Chondrocyte (in vitro differentiated cells): ENCODE data around the gene LMBR1L. TPM values are rescaled to one million over a fixed set of nuclear protein-coding genes. Genes with fewer than 3 reads are reported as not detected.

Experiments
- DNase-seq: peaks from one replicate; pipeline ENCODE4 v3.0.0; 2021; ENCODE audit warnings: mixed read lengths, low spot score
- H3K27ac Mint-ChIP-seq: one replicate; pipeline ENCODE4 v1.8.0; 2021; ENCODE audit warnings: mild to moderate bottlenecking, moderate library complexity, mixed read lengths; ENCODE audit not compliant: unreplicated experiment
- H3K27me3 Mint-ChIP-seq: 2 replicates; pipeline ENCODE4 v1.8.0; 2021; ENCODE audit warnings: low read depth, mixed read lengths
- H3K36me3 Mint-ChIP-seq: 2 replicates; pipeline ENCODE4 v1.8.0; 2021; ENCODE audit warnings: low read depth, mixed read lengths
- H3K4me1 Mint-ChIP-seq: 2 replicates; pipeline ENCODE4 v1.8.0; 2021; ENCODE audit warnings: low read depth, mild to moderate bottlenecking, mixed read lengths
- H3K4me3 Mint-ChIP-seq: one replicate; pipeline ENCODE4 v1.8.0; 2021; ENCODE audit warnings: mild to moderate bottlenecking, moderate library complexity, mixed read lengths; ENCODE audit not compliant: unreplicated experiment
- H3K9me3 Mint-ChIP-seq: 2 replicates; pipeline ENCODE4 v1.8.0; 2021; ENCODE audit warnings: low read depth, mixed read lengths
- CTCF ChIP-seq: fragments of 200-600 bp; sonication (generic); IDR thresholded peaks from 2 replicates; pipeline ENCODE4 v1.5.0; 2021; ENCODE audit warnings: antibody characterized with exemption, mild to moderate bottlenecking, moderate library complexity
- total RNA-seq: library from RNA; stranded (reverse); gene quantifications from 3 replicates; pipeline ENCODE4 v1.2.1, GENCODE V29; 2021

The LMBR1L gene
- total RNA-seq, 1 donor from 2014 or later: 46.9 TPM

GRCh38 chr12:49054524-49054923, 56.1 kb downstream of the LMBR1L start:
- H3K27me3 Mint-ChIP-seq: no peaks in the 10 kb centered on the region
- H3K9me3 Mint-ChIP-seq: no peaks in the 10 kb centered on the region
- DNase-seq: no peak
- TF ChIP-seq CTCF: no peak
- H3K36me3 Mint-ChIP-seq: peaks cover 34% of the 10 kb centered on the region
- no peak overlapping the region for H3K27ac Mint-ChIP-seq
- H3K4me3 Mint-ChIP-seq: no peak overlapping the region
- H3K4me1 Mint-ChIP-seq: peaks cover 58% of the 10 kb centered on the region

GRCh38 chr12:49054096-49054495, 56.6 kb downstream of the LMBR1L start:
- no peak for DNase-seq
- Mint-ChIP-seq H3K36me3 (peaks cover 34% of the 10 kb centered on the region), H3K4me3 (no peak overlapping the region), H3K4me1 (peaks cover 59% of the 10 kb centered on the region), H3K27ac (no peak overlapping the region), H3K9me3 (no peaks in the 10 kb centered on the region), H3K27me3 (no peaks in the 10 kb centered on the region)
- no peak for TF ChIP-seq CTCF

- Mint-ChIP-seq H3K4me1 (peaks cover 45% of the 10 kb centered on the region), H3K36me3 (peaks cover 44% of the 10 kb centered on the region), H3K27me3 (no peaks in the 10 kb centered on the region), H3K9me3 (no peaks in the 10 kb centered on the region), H3K27ac (no peak overlapping the region), H3K4me3 (no peak overlapping the region)
- TF ChIP-seq CTCF: no peak
- no peak for DNase-seq
These were observed 58.0 kb downstream of the LMBR1L start for GRCh38 chr12:49052451-49053208.

GRCh38 chr12:49051777-49052438, 58.7 kb downstream of the LMBR1L start:
- Mint-ChIP-seq H3K9me3 (no peaks in the 10 kb centered on the region), H3K27me3 (no peaks in the 10 kb centered on the region), H3K36me3 (peaks cover 47% of the 10 kb centered on the region), H3K4me1 (peaks cover 37% of the 10 kb centered on the region), H3K4me3 (no peak overlapping the region), H3K27ac (no peak overlapping the region)
- no peak for TF ChIP-seq CTCF
- peak; percentile 87 for DNase-seq

GRCh38 chr12:49051373-49051764, 59.3 kb downstream of the LMBR1L start:
- H3K4me3 Mint-ChIP-seq: no peak overlapping the region
- H3K27me3 Mint-ChIP-seq: no peaks in the 10 kb centered on the region
- TF ChIP-seq CTCF: no peak
- H3K27ac Mint-ChIP-seq: no peak overlapping the region
- peaks cover 32% of the 10 kb centered on the region for H3K4me1 Mint-ChIP-seq
- DNase-seq: no peak
- H3K36me3 Mint-ChIP-seq: peaks cover 50% of the 10 kb centered on the region
- no peaks in the 10 kb centered on the region for H3K9me3 Mint-ChIP-seq
